GM12878 (cell line): ENCODE measurements around the gene NCAPD2. TPM values are rescaled to one million over a fixed set of nuclear protein-coding genes. Genes with fewer than 3 reads are reported as not detected.

Source experiments
- ATF7 ChIP-seq: fragments of 450-650 bp; IDR thresholded peaks from 2 replicates; pipeline ENCODE4 v1.6.1; 2016; ENCODE audit warnings: low read depth, mild to moderate bottlenecking
- CEBPB ChIP-seq, 2 experiments: fragments of 150-350 bp in 1 of 2; IDR thresholded peaks; 2 replicates each; pipeline ENCODE4 v1.6.1; 2012 to 2014; ENCODE audit warnings: low read depth in 2 of 2, low read length in 2 of 2, borderline replicate concordance in 1 of 2, inconsistent platforms in 1 of 2
- CHD4 ChIP-seq: fragments of 200-600 bp; sonication (generic); IDR thresholded peaks from 2 replicates; pipeline ENCODE4 v1.6.1; 2016; ENCODE audit warnings: mild to moderate bottlenecking
- IKZF1 ChIP-seq: fragments of 450-650 bp; conservative IDR thresholded peaks from 2 replicates; pipeline ENCODE4 v1.6.1; 2017; ENCODE audit warnings: antibody characterized with exemption, mild to moderate bottlenecking
- NBN ChIP-seq: fragments of 450-650 bp; IDR thresholded peaks from 2 replicates; pipeline ENCODE4 v1.6.1; 2016
- NFYA ChIP-seq: IDR thresholded peaks from 2 replicates; pipeline ENCODE4 v1.6.1; 2011; ENCODE audit warnings: low read depth, mild to moderate bottlenecking, low read length, improper control_type of control experiment, borderline replicate concordance
- NR2C2 ChIP-seq: IDR thresholded peaks from 2 replicates; pipeline ENCODE4 v1.6.1; 2011; ENCODE audit warnings: borderline replicate concordance, low read depth; ENCODE audit not compliant: control insufficient read depth, insufficient read length
- PML ChIP-seq: IDR thresholded peaks from 2 replicates; pipeline ENCODE4 v1.6.1; 2012; ENCODE audit warnings: low read length, inconsistent platforms
- POU2F2 ChIP-seq: IDR thresholded peaks from 3 replicates; pipeline ENCODE4 v1.6.1; 2011; ENCODE audit warnings: low read depth, mild to moderate bottlenecking, low read length, borderline replicate concordance
- RUNX3 ChIP-seq: IDR thresholded peaks from 2 replicates; pipeline ENCODE4 v1.6.1; 2012; ENCODE audit warnings: low read length, inconsistent platforms
- SPI1 ChIP-seq: IDR thresholded peaks from 2 replicates; pipeline ENCODE4 v1.6.1; 2011; ENCODE audit warnings: low read depth, mild to moderate bottlenecking, low read length, moderate library complexity, borderline replicate concordance; ENCODE audit not compliant: insufficient read depth
- STAT1 ChIP-seq: fragments of 450-650 bp; conservative IDR thresholded peaks from 2 replicates; pipeline ENCODE4 v1.6.1; 2014; ENCODE audit warnings: antibody characterized with exemption, mild to moderate bottlenecking
- TCF3 ChIP-seq: IDR thresholded peaks from 2 replicates; pipeline ENCODE4 v1.6.1; 2012; ENCODE audit warnings: low read depth, mild to moderate bottlenecking, low read length, borderline replicate concordance; ENCODE audit not compliant: insufficient read depth
- YBX1 ChIP-seq: fragments of 450-650 bp; IDR thresholded peaks from 2 replicates; pipeline ENCODE4 v1.6.1; 2016; ENCODE audit warnings: antibody characterized with exemption
- ZBED1 ChIP-seq: IDR thresholded peaks from 2 replicates; pipeline ENCODE4 v1.6.1; 2016; ENCODE audit warnings: borderline replicate concordance
- ZNF24 ChIP-seq: fragments of 450-650 bp; IDR thresholded peaks from 2 replicates; pipeline ENCODE4 v1.6.1; 2017; ENCODE audit warnings: antibody characterized with exemption, mild to moderate bottlenecking
- polyA plus RNA-seq, 11 experiments: library from polyadenylated mRNA; depleted of rRNA in 4 of 11; unstranded in 6 of 11; stranded (reverse) in 5 of 11; fragments of >200 nt; fragmentation: Nextera tagmentation in 4 of 11; fragmentation: Illumina TruSeq in 1 of 11; extraction: Ambion mirVana in 4 of 11; extraction: Trizol in 1 of 11; gene quantifications; 1 replicate in 1 of 11; 2 replicates in 10 of 11; pipeline versions ENCODE4 v1.2.1 to v1.2.3, GENCODE V29; 2011 to 2016; ENCODE audit warnings: inconsistent platforms in 2 of 11, missing spikeins in 2 of 11, low read depth in 1 of 11
- total RNA-seq, 4 experiments: library from RNA; depleted of rRNA in 3 of 4; stranded (reverse); fragments of >200 nt in 3 of 4; fragmentation: Illumina TruSeq in 1 of 4; extraction: Trizol in 1 of 4; gene quantifications; 2 replicates each; pipeline versions ENCODE4 v1.2.1 to v1.2.3, GENCODE V29; 2013 to 2021
- TF ChIP-seq, protein P1 (sequence below): fragments of 450-650 bp; formaldehyde crosslinking; IDR thresholded peaks from 2 replicates; pipeline ENCODE4 v1.4.0; 2022; ENCODE audit warnings: mild to moderate bottlenecking, moderate library complexity
- TF ChIP-seq, protein P2 (sequence below): fragments of 450-650 bp; formaldehyde crosslinking; IDR thresholded peaks from 2 replicates; pipeline ENCODE4 v1.4.0; 2020; ENCODE audit warnings: mild to moderate bottlenecking, moderate library complexity
- TF ChIP-seq, protein P3 (sequence below): fragments of 450-650 bp; IDR thresholded peaks from 2 replicates; pipeline ENCODE4 v1.6.1; 2018; ENCODE audit warnings: mild to moderate bottlenecking, low read depth, moderate library complexity; ENCODE audit not compliant: partially characterized antibody
- TF ChIP-seq, protein P4 (sequence below): fragments of 450-650 bp; IDR thresholded peaks from 2 replicates; pipeline ENCODE4 v1.6.1; 2017; ENCODE audit warnings: low read depth, mild to moderate bottlenecking, moderate library complexity

NCAPD2 gene
- total and polyA plus RNA-seq, 10 of the 15 experiments (the other 5 are each of a cell fraction or from before 2014, with no cell fraction given): 24.2 to 160 (median 110) TPM

- TF ChIP-seq, protein P1, sequence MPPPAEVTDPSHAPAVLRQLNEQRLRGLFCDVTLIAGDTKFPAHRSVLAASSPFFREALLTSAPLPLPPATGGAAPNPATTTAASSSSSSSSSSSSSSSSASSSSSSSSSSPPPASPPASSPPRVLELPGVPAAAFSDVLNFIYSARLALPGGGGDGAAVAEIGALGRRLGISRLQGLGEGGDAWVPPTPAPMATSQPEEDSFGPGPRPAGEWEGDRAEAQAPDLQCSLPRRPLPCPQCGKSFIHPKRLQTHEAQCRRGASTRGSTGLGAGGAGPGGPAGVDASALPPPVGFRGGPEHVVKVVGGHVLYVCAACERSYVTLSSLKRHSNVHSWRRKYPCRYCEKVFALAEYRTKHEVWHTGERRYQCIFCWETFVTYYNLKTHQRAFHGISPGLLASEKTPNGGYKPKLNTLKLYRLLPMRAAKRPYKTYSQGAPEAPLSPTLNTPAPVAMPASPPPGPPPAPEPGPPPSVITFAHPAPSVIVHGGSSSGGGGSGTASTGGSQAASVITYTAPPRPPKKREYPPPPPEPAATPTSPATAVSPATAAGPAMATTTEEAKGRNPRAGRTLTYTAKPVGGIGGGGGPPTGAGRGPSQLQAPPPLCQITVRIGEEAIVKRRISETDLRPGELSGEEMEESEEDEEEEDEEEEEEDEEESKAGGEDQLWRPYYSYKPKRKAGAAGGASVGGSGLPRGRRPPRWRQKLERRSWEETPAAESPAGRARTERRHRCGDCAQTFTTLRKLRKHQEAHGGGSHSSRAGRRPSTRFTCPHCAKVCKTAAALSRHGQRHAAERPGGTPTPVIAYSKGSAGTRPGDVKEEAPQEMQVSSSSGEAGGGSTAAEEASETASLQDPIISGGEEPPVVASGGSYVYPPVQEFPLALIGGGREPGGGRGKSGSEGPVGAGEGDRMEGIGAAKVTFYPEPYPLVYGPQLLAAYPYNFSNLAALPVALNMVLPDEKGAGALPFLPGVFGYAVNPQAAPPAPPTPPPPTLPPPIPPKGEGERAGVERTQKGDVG (CRISPR knock-in tag): no peak
- no peak for TF ChIP-seq STAT1
- peak; percentile 46; the same call in 1 of the 2 replicates for TF ChIP-seq TCF3
- no peak for TF ChIP-seq ZBED1
- TF ChIP-seq, protein P2, sequence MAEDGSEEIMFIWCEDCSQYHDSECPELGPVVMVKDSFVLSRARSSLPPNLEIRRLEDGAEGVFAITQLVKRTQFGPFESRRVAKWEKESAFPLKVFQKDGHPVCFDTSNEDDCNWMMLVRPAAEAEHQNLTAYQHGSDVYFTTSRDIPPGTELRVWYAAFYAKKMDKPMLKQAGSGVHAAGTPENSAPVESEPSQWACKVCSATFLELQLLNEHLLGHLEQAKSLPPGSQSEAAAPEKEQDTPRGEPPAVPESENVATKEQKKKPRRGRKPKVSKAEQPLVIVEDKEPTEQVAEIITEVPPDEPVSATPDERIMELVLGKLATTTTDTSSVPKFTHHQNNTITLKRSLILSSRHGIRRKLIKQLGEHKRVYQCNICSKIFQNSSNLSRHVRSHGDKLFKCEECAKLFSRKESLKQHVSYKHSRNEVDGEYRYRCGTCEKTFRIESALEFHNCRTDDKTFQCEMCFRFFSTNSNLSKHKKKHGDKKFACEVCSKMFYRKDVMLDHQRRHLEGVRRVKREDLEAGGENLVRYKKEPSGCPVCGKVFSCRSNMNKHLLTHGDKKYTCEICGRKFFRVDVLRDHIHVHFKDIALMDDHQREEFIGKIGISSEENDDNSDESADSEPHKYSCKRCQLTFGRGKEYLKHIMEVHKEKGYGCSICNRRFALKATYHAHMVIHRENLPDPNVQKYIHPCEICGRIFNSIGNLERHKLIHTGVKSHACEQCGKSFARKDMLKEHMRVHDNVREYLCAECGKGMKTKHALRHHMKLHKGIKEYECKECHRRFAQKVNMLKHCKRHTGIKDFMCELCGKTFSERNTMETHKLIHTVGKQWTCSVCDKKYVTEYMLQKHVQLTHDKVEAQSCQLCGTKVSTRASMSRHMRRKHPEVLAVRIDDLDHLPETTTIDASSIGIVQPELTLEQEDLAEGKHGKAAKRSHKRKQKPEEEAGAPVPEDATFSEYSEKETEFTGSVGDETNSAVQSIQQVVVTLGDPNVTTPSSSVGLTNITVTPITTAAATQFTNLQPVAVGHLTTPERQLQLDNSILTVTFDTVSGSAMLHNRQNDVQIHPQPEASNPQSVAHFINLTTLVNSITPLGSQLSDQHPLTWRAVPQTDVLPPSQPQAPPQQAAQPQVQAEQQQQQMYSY: no peak
- no peak for TF ChIP-seq ZNF24
- no peak for TF ChIP-seq YBX1
- TF ChIP-seq RUNX3: peak; percentile 56
- no peak for TF ChIP-seq CHD4
- no peak; the same call in 1 of the 2 replicates for TF ChIP-seq ATF7
- TF ChIP-seq NR2C2: no peak
- peak; percentile 91 for TF ChIP-seq PML
- TF ChIP-seq POU2F2: no peak; the same call in 1 of the 3 replicates
- TF ChIP-seq SPI1: no peak
- peak; percentile 76 for TF ChIP-seq NBN
- TF ChIP-seq NFYA: no peak
- no peak for TF ChIP-seq CEBPB (IDR thresholded peaks at IDR 0.05; ENCODE audit: borderline replicate concordance in 1 of 2, low read depth in 2 of 2, low read length in 2 of 2)
- TF ChIP-seq, protein P3, sequence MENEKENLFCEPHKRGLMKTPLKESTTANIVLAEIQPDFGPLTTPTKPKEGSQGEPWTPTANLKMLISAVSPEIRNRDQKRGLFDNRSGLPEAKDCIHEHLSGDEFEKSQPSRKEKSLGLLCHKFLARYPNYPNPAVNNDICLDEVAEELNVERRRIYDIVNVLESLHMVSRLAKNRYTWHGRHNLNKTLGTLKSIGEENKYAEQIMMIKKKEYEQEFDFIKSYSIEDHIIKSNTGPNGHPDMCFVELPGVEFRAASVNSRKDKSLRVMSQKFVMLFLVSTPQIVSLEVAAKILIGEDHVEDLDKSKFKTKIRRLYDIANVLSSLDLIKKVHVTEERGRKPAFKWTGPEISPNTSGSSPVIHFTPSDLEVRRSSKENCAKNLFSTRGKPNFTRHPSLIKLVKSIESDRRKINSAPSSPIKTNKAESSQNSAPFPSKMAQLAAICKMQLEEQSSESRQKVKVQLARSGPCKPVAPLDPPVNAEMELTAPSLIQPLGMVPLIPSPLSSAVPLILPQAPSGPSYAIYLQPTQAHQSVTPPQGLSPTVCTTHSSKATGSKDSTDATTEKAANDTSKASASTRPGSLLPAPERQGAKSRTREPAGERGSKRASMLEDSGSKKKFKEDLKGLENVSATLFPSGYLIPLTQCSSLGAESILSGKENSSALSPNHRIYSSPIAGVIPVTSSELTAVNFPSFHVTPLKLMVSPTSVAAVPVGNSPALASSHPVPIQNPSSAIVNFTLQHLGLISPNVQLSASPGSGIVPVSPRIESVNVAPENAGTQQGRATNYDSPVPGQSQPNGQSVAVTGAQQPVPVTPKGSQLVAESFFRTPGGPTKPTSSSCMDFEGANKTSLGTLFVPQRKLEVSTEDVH: peak; percentile 90
- no peak for TF ChIP-seq IKZF1
- TF ChIP-seq, protein P4, sequence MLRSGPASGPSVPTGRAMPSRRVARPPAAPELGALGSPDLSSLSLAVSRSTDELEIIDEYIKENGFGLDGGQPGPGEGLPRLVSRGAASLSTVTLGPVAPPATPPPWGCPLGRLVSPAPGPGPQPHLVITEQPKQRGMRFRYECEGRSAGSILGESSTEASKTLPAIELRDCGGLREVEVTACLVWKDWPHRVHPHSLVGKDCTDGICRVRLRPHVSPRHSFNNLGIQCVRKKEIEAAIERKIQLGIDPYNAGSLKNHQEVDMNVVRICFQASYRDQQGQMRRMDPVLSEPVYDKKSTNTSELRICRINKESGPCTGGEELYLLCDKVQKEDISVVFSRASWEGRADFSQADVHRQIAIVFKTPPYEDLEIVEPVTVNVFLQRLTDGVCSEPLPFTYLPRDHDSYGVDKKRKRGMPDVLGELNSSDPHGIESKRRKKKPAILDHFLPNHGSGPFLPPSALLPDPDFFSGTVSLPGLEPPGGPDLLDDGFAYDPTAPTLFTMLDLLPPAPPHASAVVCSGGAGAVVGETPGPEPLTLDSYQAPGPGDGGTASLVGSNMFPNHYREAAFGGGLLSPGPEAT: peak; percentile 95
These were observed 935 bp upstream of the NCAPD2 start, which contains the start of gene MRPL51 (continued) for GRCh38 chr12:6492838-6493496.
